Rectal smooth muscle tissue (tissue), 1 donor: ENCODE data around the gene P2RY14.

Source experiments
- H3K27ac ChIP-seq: one replicate; pipeline ENCODE4 v1.7.0; 2013; ENCODE audit warnings: low read depth, low read length, inconsistent platforms
- H3K27me3 ChIP-seq: one replicate; pipeline ENCODE4 v1.7.0; 2013; ENCODE audit warnings: low read length; ENCODE audit not compliant: control insufficient read depth, insufficient read depth
- H3K36me3 ChIP-seq: one replicate; pipeline ENCODE4 v1.7.0; 2013; ENCODE audit warnings: low read length; ENCODE audit not compliant: control insufficient read depth, insufficient read depth
- H3K4me1 ChIP-seq: one replicate; pipeline ENCODE4 v1.7.0; 2013; ENCODE audit warnings: low read length; ENCODE audit not compliant: control insufficient read depth, insufficient read depth
- H3K4me3 ChIP-seq: one replicate; pipeline ENCODE4 v1.7.0; 2013; ENCODE audit warnings: low read length
- H3K9ac ChIP-seq: one replicate; pipeline ENCODE4 v1.7.0; 2013; ENCODE audit warnings: low read length

Gene P2RY14

GRCh38 chr3:151201051-151201730, 77.2 kb downstream of the P2RY14 start:
- Histone ChIP-seq H3K27me3 (no peaks in the 10 kb centered on the region), H3K9ac (no peak overlapping the region), H3K36me3 (no peaks in the 10 kb centered on the region), H3K4me3 (no peak overlapping the region), H3K27ac (no peak overlapping the region), H3K4me1 (no peaks in the 10 kb centered on the region)

- Histone ChIP-seq H3K4me3 (no peak overlapping the region), H3K27ac (no peak overlapping the region), H3K4me1 (no peaks in the 10 kb centered on the region), H3K36me3 (no peaks in the 10 kb centered on the region), H3K9ac (no peak overlapping the region), H3K27me3 (no peaks in the 10 kb centered on the region)
Measured at GRCh38 chr3:151200586-151200985, 77.8 kb downstream of the P2RY14 start.

DNA sequence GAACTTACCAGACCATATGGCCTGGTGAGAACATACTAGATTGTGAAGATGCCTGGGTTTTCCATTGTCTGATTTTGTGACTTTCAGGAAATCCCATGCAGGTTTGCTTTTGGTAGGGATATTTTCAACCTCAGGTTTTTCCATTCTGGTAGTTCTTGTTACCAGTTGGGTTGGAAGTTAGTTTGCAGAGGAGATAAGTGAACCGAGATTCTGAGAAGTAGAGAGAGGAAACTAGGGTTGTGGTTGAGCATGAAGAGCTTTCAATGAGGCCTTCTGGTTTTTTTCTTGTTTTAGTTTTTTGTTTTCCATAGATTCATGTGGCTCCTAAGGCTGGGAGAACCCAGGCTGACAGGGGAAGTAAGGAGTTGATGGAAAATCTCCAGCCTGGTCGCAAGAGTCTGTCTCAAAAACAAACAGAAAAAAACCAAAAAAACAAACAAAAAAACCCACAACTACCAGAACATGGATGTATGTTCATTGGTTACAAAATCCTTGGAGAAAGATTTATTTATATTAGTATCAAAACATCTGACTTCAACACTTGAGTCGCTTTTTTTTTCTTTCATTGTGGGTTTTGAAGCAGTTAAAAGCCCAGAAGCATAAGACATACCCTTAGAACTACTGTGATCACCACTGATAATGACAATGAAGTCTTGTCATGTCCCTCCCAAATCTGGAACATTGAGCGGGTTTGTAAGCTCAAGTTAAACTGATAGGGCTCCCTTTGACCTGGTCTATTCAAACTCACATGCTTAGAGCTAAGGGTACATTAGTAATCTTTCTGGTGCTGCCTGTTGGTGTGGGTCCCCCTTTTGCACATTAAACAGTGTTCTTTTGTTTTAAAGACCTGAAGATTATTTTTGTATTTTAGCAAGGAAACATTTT, 78.5 kb downstream of the P2RY14 start:
- Histone ChIP-seq H3K4me1 (no peaks in the 10 kb centered on the region), H3K27ac (no peak overlapping the region), H3K4me3 (no peak overlapping the region), H3K36me3 (no peaks in the 10 kb centered on the region), H3K27me3 (no peaks in the 10 kb centered on the region), H3K9ac (no peak overlapping the region)

DNA sequence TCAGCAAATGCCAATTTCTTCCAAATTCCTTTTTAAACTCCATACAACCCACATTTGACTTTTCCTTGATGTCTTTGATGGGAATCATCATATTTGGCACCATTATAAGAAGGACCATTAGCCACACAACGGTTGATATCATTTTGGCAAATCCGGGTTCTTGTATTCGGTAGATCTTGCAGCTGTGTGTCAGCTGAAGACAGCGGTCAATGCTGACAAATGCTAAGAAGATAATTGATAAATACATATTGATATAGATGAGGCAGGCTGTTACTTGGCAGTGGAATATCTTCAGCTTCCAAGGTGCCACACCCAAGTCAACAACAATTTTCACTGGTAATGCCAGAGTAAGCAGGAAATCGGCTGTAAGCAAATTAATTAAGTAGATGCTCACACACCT, 79.5 kb downstream of the P2RY14 start:
- H3K4me3 ChIP-seq: no peak overlapping the region
- H3K4me1 ChIP-seq: no peaks in the 10 kb centered on the region
- H3K27ac ChIP-seq: no peak overlapping the region

DNA sequence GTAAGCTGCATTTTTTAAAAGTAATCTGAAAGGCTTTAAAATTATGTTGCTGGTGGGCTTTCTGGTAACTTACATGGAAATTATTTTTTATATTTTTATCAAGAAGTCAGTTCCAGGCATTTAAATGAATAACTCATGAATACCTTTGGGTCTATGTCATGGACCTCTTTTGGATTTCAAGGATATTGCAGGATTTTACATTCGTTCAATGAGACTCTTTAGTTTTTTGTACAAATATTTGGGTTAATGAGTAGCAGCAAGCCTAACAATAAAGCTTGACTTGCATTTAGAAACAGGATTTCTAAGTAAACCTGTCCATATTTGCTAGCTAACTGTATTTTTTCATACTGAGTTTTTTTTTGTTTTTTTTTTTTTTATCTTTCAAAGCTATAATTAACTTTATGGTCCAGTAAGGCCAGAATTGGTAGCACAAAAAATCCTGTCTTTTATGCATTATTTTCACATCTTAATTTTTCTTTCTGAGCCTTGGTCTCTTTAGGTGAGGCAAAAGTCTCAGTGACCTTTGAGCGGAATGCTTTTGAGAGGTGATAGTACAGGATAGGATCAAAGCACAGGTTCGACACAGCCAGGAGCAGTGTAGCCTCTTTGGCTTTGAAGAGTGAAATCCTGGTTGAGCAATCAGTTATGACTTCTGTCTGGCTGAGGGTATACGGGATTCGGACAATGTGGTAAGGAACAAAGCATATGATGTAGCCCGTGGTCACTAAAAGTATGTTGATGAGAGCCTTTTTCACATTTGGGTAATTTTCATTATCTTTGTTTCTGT, 80.2 kb downstream of the P2RY14 start:
- no peaks in the 10 kb centered on the region for H3K27me3 ChIP-seq
- no peak overlapping the region for H3K4me3 ChIP-seq
- no peak overlapping the region for H3K27ac ChIP-seq
- no peak overlapping the region for H3K9ac ChIP-seq
- H3K4me1 ChIP-seq: no peaks in the 10 kb centered on the region
- no peaks in the 10 kb centered on the region for H3K36me3 ChIP-seq

More for the DNA sequence above, 79.5 kb downstream of the P2RY14 start:
- H3K36me3 ChIP-seq: no peaks in the 10 kb centered on the region
- no peaks in the 10 kb centered on the region for H3K27me3 ChIP-seq
- no peak overlapping the region for H3K9ac ChIP-seq

- H3K27me3 ChIP-seq: no peaks in the 10 kb centered on the region
- no peak overlapping the region for H3K4me3 ChIP-seq
- H3K36me3 ChIP-seq: no peaks in the 10 kb centered on the region
- H3K4me1 ChIP-seq: no peaks in the 10 kb centered on the region
- no peak overlapping the region for H3K9ac ChIP-seq
- no peak overlapping the region for H3K27ac ChIP-seq
Measured at GRCh38 chr3:151197228-151197627, 81.1 kb downstream of the P2RY14 start.

GRCh38 chr3:151196434-151196833, 81.9 kb downstream of the P2RY14 start:
- Histone ChIP-seq H3K4me1 (no peaks in the 10 kb centered on the region), H3K27ac (no peak overlapping the region)

DNA sequence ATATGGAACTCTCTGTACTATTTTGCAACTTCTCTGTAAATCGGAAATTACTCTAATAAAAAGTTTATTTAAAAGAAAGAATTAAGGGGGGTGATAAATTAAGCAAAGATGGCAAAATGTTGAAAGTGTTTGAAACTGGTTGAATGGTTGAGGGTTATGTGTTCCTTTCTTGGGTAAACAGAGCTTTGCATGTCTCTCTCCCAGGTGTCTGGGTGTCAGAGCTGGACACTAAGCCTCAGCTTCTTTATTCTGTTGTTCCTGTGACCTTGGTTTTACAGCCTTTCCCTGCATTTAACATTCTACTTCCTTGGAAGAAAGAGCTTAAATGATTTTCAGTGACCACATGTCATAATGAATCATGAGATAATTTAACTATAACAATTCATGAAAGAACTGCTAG, 82.5 kb downstream of the P2RY14 start:
- Histone ChIP-seq H3K36me3 (no peaks in the 10 kb centered on the region), H3K27me3 (no peaks in the 10 kb centered on the region), H3K4me1 (no peaks in the 10 kb centered on the region), H3K27ac (no peak overlapping the region), H3K4me3 (no peak overlapping the region), H3K9ac (no peak overlapping the region)

More at GRCh38 chr3:151196434-151196833, 81.9 kb downstream of the P2RY14 start:
- H3K27me3 ChIP-seq: no peaks in the 10 kb centered on the region
- no peak overlapping the region for H3K9ac ChIP-seq
- no peak overlapping the region for H3K4me3 ChIP-seq
- no peaks in the 10 kb centered on the region for H3K36me3 ChIP-seq

GRCh38 chr3:151192545-151192944, 85.8 kb downstream of the P2RY14 start:
- Histone ChIP-seq H3K36me3 (no peaks in the 10 kb centered on the region), H3K4me1 (no peaks in the 10 kb centered on the region), H3K27me3 (no peaks in the 10 kb centered on the region), H3K9ac (no peak overlapping the region), H3K4me3 (no peak overlapping the region), H3K27ac (no peak overlapping the region)

GRCh38 chr3:151191095-151191494, 87.2 kb downstream of the P2RY14 start:
- Histone ChIP-seq H3K27me3 (no peaks in the 10 kb centered on the region), H3K4me1 (no peaks in the 10 kb centered on the region), H3K27ac (no peak overlapping the region), H3K36me3 (no peaks in the 10 kb centered on the region), H3K9ac (no peak overlapping the region), H3K4me3 (no peak overlapping the region)

GRCh38 chr3:151183265-151183671, 95.1 kb downstream of the P2RY14 start:
- H3K9ac ChIP-seq: no peak overlapping the region
- no peaks in the 10 kb centered on the region for H3K36me3 ChIP-seq
- H3K27ac ChIP-seq: no peak overlapping the region

DNA sequence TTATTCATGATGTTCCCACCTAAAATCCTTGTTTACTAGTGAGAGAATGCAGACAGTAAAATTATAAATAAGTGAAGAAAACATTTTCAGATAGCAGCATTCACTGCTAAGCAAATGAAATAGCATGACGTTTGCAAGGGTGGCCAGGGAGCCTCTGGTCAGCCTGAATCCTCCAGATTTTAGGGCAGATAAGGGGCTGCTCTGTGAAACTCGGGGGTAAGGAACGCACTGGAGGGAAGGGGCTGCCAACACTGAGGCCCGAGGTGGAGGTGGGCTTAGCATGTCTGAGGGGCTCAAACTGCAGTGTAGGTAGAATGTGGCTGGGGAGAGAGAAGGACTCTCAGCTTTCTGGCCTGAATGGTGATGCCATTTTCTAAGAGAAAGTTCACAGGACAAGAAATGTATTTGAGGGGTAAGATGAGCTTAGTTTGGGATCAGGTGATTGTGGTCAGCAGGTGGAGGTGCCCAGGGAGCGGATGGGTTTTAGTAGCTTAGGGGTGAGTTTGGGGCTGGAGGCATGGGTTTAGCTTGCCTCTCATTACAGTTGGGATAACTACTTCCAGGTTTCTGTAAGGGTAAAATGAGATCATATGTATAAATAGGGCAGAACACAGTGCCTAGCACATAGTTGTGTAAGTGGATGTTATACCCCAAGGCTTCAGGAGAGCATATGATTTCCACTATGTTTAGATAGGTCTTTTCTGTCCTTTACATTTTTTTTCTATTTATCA, 95.8 kb downstream of the P2RY14 start:
- Histone ChIP-seq H3K4me3 (no peak overlapping the region), H3K36me3 (no peaks in the 10 kb centered on the region), H3K27me3 (no peaks in the 10 kb centered on the region), H3K9ac (no peak overlapping the region), H3K4me1 (no peaks in the 10 kb centered on the region), H3K27ac (no peak overlapping the region)

More at GRCh38 chr3:151183265-151183671, 95.1 kb downstream of the P2RY14 start:
- Histone ChIP-seq H3K4me3 (no peak overlapping the region), H3K27me3 (no peaks in the 10 kb centered on the region), H3K4me1 (no peaks in the 10 kb centered on the region)
